ENCODE results near the gene POLR2E. TPM values are rescaled to one million over a fixed set of nuclear protein-coding genes. Genes with fewer than 3 reads are reported as not detected.
A peak's percentile ranks its signal among the peaks of the same experiment; 100 is the strongest.

The POLR2E gene
- polyA plus RNA-seq, 1 of the 3 experiments (the other 2 are of a cell fraction) = 283 TPM

DNA sequence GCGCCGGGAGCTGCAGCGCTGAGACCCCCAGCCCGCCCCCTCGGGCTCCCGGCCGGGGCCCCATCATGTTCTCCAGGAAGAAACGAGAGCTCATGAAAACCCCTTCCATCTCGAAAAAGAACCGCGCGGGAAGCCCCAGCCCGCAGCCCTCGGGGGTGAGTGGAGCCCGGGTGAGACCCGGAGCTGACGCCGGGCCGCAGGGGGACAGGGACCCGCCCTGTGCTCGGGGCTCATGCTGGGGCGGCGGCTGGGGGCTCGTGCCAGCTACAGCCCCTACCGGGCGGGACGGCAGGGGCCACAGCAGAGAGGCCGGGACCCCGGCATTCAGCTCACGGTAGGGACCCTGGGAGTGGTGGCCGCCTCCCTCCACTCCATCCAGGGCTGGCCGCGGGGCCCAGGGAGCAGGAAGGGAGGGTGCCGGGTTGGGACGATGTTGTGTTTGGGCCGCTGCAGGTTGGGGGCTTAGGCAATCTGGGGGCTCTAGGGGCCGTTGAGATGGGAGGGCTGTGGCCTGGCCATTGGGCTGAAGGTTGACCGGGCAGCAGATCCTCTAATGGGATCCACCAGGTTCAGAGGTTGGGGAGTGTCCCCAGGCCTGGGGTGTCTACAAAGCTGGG lies 27.7 kb downstream of the POLR2E start:
- H3K27me3 ChIP-seq (ENCODE audit: insufficient read depth) = peaks cover 37% of the 10 kb centered on the region
- H4K20me1 ChIP-seq (ENCODE audit: insufficient read depth) = no peaks in the 10 kb centered on the region
- H3K4me1 ChIP-seq (ENCODE audit: control insufficient read depth in 1 of 2, insufficient read depth in 2 of 2, low read depth in 1 of 2, low read length in 1 of 2) = peaks cover 0 to 20% of the 10 kb centered on the region in 2 experiments; a peak in 1 of 4 replicates
- TF ChIP-seq NRF1 (IDR thresholded peaks at IDR 0.05; ENCODE audit: low read depth, low read length) (no peak), FOXJ3 (CRISPR knock-in tag; IDR thresholded peaks at IDR 0.05) (no peak), MXI1 (IDR thresholded peaks at IDR 0.05; ENCODE audit: low read depth, low read length) (no peak), NFIC (IDR thresholded peaks at IDR 0.05; ENCODE audit: borderline replicate concordance) (no peak), RCOR1 (IDR thresholded peaks at IDR 0.05; ENCODE audit: low read length) (no peak), ELF1 (IDR thresholded peaks at IDR 0.05) (no peak), TAF1 (IDR thresholded peaks at IDR 0.05; ENCODE audit: borderline replicate concordance, low read depth, low read length) (no peak), FOXM1 (IDR thresholded peaks at IDR 0.05; ENCODE audit: low read depth) (no peak), MEF2A (IDR thresholded peaks at IDR 0.05; ENCODE audit: borderline replicate concordance, low read depth) (no peak), YY1 (IDR thresholded peaks at IDR 0.05; ENCODE audit: low read depth) (no peak), CHD2 (IDR thresholded peaks at IDR 0.05; ENCODE audit: low read length, partially characterized antibody) (no peak)
- TF ChIP-seq, protein P1, sequence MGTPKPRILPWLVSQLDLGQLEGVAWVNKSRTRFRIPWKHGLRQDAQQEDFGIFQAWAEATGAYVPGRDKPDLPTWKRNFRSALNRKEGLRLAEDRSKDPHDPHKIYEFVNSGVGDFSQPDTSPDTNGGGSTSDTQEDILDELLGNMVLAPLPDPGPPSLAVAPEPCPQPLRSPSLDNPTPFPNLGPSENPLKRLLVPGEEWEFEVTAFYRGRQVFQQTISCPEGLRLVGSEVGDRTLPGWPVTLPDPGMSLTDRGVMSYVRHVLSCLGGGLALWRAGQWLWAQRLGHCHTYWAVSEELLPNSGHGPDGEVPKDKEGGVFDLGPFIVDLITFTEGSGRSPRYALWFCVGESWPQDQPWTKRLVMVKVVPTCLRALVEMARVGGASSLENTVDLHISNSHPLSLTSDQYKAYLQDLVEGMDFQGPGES (IDR thresholded peaks at IDR 0.05; ENCODE audit: low read depth, low read length) = no peak
- TF ChIP-seq, protein P2, sequence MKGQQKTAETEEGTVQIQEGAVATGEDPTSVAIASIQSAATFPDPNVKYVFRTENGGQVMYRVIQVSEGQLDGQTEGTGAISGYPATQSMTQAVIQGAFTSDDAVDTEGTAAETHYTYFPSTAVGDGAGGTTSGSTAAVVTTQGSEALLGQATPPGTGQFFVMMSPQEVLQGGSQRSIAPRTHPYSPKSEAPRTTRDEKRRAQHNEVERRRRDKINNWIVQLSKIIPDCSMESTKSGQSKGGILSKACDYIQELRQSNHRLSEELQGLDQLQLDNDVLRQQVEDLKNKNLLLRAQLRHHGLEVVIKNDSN (IDR thresholded peaks at IDR 0.05; ENCODE audit: borderline replicate concordance, low read depth) = no peak
- TF ChIP-seq, protein P3, sequence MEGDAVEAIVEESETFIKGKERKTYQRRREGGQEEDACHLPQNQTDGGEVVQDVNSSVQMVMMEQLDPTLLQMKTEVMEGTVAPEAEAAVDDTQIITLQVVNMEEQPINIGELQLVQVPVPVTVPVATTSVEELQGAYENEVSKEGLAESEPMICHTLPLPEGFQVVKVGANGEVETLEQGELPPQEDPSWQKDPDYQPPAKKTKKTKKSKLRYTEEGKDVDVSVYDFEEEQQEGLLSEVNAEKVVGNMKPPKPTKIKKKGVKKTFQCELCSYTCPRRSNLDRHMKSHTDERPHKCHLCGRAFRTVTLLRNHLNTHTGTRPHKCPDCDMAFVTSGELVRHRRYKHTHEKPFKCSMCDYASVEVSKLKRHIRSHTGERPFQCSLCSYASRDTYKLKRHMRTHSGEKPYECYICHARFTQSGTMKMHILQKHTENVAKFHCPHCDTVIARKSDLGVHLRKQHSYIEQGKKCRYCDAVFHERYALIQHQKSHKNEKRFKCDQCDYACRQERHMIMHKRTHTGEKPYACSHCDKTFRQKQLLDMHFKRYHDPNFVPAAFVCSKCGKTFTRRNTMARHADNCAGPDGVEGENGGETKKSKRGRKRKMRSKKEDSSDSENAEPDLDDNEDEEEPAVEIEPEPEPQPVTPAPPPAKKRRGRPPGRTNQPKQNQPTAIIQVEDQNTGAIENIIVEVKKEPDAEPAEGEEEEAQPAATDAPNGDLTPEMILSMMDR (IDR thresholded peaks at IDR 0.05) = no peak
- TF ChIP-seq, protein P4, sequence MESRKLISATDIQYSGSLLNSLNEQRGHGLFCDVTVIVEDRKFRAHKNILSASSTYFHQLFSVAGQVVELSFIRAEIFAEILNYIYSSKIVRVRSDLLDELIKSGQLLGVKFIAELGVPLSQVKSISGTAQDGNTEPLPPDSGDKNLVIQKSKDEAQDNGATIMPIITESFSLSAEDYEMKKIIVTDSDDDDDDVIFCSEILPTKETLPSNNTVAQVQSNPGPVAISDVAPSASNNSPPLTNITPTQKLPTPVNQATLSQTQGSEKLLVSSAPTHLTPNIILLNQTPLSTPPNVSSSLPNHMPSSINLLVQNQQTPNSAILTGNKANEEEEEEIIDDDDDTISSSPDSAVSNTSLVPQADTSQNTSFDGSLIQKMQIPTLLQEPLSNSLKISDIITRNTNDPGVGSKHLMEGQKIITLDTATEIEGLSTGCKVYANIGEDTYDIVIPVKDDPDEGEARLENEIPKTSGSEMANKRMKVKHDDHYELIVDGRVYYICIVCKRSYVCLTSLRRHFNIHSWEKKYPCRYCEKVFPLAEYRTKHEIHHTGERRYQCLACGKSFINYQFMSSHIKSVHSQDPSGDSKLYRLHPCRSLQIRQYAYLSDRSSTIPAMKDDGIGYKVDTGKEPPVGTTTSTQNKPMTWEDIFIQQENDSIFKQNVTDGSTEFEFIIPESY (IDR thresholded peaks at IDR 0.05; ENCODE audit: borderline replicate concordance, low read depth) = no peak
- TF ChIP-seq, protein P5, sequence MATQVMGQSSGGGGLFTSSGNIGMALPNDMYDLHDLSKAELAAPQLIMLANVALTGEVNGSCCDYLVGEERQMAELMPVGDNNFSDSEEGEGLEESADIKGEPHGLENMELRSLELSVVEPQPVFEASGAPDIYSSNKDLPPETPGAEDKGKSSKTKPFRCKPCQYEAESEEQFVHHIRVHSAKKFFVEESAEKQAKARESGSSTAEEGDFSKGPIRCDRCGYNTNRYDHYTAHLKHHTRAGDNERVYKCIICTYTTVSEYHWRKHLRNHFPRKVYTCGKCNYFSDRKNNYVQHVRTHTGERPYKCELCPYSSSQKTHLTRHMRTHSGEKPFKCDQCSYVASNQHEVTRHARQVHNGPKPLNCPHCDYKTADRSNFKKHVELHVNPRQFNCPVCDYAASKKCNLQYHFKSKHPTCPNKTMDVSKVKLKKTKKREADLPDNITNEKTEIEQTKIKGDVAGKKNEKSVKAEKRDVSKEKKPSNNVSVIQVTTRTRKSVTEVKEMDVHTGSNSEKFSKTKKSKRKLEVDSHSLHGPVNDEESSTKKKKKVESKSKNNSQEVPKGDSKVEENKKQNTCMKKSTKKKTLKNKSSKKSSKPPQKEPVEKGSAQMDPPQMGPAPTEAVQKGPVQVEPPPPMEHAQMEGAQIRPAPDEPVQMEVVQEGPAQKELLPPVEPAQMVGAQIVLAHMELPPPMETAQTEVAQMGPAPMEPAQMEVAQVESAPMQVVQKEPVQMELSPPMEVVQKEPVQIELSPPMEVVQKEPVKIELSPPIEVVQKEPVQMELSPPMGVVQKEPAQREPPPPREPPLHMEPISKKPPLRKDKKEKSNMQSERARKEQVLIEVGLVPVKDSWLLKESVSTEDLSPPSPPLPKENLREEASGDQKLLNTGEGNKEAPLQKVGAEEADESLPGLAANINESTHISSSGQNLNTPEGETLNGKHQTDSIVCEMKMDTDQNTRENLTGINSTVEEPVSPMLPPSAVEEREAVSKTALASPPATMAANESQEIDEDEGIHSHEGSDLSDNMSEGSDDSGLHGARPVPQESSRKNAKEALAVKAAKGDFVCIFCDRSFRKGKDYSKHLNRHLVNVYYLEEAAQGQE (IDR thresholded peaks at IDR 0.05; ENCODE audit: low read depth, low read length) = no peak
- TF ChIP-seq, protein P6, sequence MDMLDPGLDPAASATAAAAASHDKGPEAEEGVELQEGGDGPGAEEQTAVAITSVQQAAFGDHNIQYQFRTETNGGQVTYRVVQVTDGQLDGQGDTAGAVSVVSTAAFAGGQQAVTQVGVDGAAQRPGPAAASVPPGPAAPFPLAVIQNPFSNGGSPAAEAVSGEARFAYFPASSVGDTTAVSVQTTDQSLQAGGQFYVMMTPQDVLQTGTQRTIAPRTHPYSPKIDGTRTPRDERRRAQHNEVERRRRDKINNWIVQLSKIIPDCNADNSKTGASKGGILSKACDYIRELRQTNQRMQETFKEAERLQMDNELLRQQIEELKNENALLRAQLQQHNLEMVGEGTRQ (IDR thresholded peaks at IDR 0.05; ENCODE audit: borderline replicate concordance, low read depth, low read length) = no peak
- DNase-seq = no peak
- H3K9me2 ChIP-seq = no peaks in the 10 kb centered on the region
- H3K79me2 ChIP-seq (ENCODE audit: insufficient read depth) = no peaks in the 10 kb centered on the region
- H3K9ac ChIP-seq = no peak overlapping the region
- no peaks in the 10 kb centered on the region for H3K9me3 ChIP-seq
- H3K27ac ChIP-seq (ENCODE audit: low read depth in 2 of 2, low read length in 1 of 2) = no peak overlapping the region
- peak overlapping the region; percentile 69 for H3K4me2 ChIP-seq
- no peaks in the 10 kb centered on the region for H3K36me3 ChIP-seq (replicated peaks in 1 of 2; ENCODE audit: control insufficient read depth in 1 of 2, insufficient read depth in 2 of 2, low read length in 1 of 2)
- H3F3A ChIP-seq (replicated peaks; ENCODE audit: insufficient read depth) = peaks cover 19% of the 10 kb centered on the region
- ChIA-PET CTCF (interaction anchor here (1.0 to 3.5 kb wide), 5 partner anchors 9 to 126 kb away, joined by 4 to 24 read pairs (median 5); no protein-coding TSS in a partner anchor), POLR2A (interaction anchor here (0.9 kb wide), 1 partner anchor 10 kb away, joined by 5 read pairs; no protein-coding TSS in a partner anchor)
- peak overlapping the region; percentile 24 to 26; a peak in 3 of 4 replicates for H3K4me3 ChIP-seq (ENCODE audit: low read depth in 2 of 2, low read length in 1 of 2)
- no peak overlapping the region for H2AFZ ChIP-seq (ENCODE audit: low read depth)
- WGBS (ENCODE audit: low lambda C conversion rate) = no CpG with 5 or more reads among the region's 38 CpGs
